Jurkat, Clone E6-1 (cell line): ENCODE data around the gene OR4D11.
"Not testable (repeated sequence)": the region's sequence is repeated elsewhere in the genome, so short reads cannot be mapped to it uniquely, and the experiment has no call there.

Experiments used
- DNase-seq: peaks from one replicate; pipeline ENCODE4 v3.0.0-alpha.2; 2011; ENCODE audit warnings: low read depth, low spot score
- H3K4me3 ChIP-seq: 2 replicates; pipeline ENCODE4 v1.5.1; 2011; ENCODE audit warnings: mild to moderate bottlenecking, low read length, control low read depth, moderate library complexity

OR4D11 gene

GRCh38 chr11:59545179-59546020 lies 42.0 kb downstream of the OR4D11 start:
- no peak overlapping the region for H3K4me3 ChIP-seq
- DNase-seq = no peak

GRCh38 chr11:59547605-59548308 lies 44.4 kb downstream of the OR4D11 start:
- not testable (repeated sequence) for DNase-seq, H3K4me3 ChIP-seq

DNA sequence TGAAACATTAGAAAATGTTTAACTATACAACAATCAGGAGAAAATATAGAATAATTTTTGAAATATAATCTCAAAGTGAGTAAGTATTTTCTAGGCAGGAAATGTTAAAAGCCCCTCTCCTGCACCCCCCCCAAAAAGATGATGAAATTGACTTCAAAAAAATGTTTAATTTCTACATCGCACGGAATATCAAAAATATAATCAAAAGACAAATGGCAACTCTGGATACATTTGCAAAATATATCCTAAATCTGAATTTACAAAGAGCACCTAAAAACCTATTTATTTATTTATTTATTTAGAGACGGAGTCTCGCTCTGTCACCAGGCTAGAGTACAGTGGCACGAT lies 44.9 kb downstream of the OR4D11 start:
- H3K4me3 ChIP-seq = no peak overlapping the region
- no peak for DNase-seq

- peak overlapping the region; percentile 70 for H3K4me3 ChIP-seq
- peak; percentile 97 for DNase-seq
Observed at GRCh38 chr11:59550368-59550841, 47.0 kb downstream of the OR4D11 start.

GRCh38 chr11:59550842-59551658 lies 47.7 kb downstream of the OR4D11 start:
- peak; percentile 90 for DNase-seq
- peak overlapping the region; percentile 70 for H3K4me3 ChIP-seq

GRCh38 chr11:59551659-59552521 lies 48.5 kb downstream of the OR4D11 start:
- H3K4me3 ChIP-seq = peak overlapping the region; percentile 70
- no peak for DNase-seq

- DNase-seq = no peak
- no peak overlapping the region for H3K4me3 ChIP-seq
Observed at GRCh38 chr11:59552844-59553243, 49.5 kb downstream of the OR4D11 start.

DNA sequence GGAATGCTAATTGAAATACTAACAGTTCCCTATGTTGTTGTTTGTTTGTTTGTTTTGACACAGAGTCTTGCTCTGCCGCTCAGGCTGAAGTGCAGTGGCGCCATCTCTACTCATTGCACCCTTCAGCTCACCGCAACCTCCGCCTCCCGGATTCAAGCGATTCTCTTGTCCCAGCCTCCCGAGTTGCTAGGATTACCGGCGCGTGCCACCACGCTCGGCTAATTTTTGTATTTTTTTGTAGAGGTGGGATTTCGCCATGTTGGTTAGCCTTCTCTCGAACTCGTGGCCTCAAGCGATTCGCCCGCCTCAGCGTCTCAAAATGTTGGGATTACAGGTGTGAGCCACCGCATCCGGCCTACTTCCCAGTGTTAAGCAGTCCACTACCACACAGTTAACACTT lies 49.9 kb downstream of the OR4D11 start:
- no peak for DNase-seq
- no peak overlapping the region for H3K4me3 ChIP-seq
